Omental fat pad (tissue), 4 donors: ENCODE data around the gene RIPOR3. TPM values are rescaled to one million over a fixed set of nuclear protein-coding genes. Genes with fewer than 3 reads are reported as not detected.

ENCODE experiments used
- ATAC-seq: fragments of 150-250 bp; one replicate; pipeline ENCODE4 v1.9.1; 2016; ENCODE audit warnings: mild to moderate bottlenecking, moderate library complexity; ENCODE audit not compliant: low FRiP score
- DNase-seq: peaks from one replicate; pipeline ENCODE4 v3.0.0-alpha.2; 2019; ENCODE audit warnings: low spot score
- total RNA-seq, 4 donors: library from RNA; depleted of rRNA; stranded (reverse); fragments of >200 nt; gene quantifications; one replicate each; pipeline ENCODE4 v1.1.0, GENCODE V29; 2016
- TF ChIP-seq, protein P1 (sequence below), 3 donors: fragments of 450-650 bp; IDR thresholded peaks; one replicate each; pipeline ENCODE4 v1.5.1; 2016 to 2017; ENCODE audit warnings: antibody characterized with exemption in 3 of 3, mild to moderate bottlenecking in 3 of 3, moderate library complexity in 2 of 3

The RIPOR3 gene
- total RNA-seq, 4 donors from 2014 or later: 7.8 to 81.8 (median 16.6) TPM

- TF ChIP-seq, protein P1, sequence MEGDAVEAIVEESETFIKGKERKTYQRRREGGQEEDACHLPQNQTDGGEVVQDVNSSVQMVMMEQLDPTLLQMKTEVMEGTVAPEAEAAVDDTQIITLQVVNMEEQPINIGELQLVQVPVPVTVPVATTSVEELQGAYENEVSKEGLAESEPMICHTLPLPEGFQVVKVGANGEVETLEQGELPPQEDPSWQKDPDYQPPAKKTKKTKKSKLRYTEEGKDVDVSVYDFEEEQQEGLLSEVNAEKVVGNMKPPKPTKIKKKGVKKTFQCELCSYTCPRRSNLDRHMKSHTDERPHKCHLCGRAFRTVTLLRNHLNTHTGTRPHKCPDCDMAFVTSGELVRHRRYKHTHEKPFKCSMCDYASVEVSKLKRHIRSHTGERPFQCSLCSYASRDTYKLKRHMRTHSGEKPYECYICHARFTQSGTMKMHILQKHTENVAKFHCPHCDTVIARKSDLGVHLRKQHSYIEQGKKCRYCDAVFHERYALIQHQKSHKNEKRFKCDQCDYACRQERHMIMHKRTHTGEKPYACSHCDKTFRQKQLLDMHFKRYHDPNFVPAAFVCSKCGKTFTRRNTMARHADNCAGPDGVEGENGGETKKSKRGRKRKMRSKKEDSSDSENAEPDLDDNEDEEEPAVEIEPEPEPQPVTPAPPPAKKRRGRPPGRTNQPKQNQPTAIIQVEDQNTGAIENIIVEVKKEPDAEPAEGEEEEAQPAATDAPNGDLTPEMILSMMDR (IDR thresholded peaks at IDR 0.05): no peak
- no peak for DNase-seq
These were observed 35.8 kb upstream of the RIPOR3 start for GRCh38 chr20:50726955-50727791.

GRCh38 chr20:50725724-50726005, 34.3 kb upstream of the RIPOR3 start:
- TF ChIP-seq, protein P1 (IDR thresholded peaks at IDR 0.05): no peak
- ATAC-seq: no peak
- no peak for DNase-seq

More at GRCh38 chr20:50726955-50727791, 35.8 kb upstream of the RIPOR3 start:
- no peak for ATAC-seq

DNA sequence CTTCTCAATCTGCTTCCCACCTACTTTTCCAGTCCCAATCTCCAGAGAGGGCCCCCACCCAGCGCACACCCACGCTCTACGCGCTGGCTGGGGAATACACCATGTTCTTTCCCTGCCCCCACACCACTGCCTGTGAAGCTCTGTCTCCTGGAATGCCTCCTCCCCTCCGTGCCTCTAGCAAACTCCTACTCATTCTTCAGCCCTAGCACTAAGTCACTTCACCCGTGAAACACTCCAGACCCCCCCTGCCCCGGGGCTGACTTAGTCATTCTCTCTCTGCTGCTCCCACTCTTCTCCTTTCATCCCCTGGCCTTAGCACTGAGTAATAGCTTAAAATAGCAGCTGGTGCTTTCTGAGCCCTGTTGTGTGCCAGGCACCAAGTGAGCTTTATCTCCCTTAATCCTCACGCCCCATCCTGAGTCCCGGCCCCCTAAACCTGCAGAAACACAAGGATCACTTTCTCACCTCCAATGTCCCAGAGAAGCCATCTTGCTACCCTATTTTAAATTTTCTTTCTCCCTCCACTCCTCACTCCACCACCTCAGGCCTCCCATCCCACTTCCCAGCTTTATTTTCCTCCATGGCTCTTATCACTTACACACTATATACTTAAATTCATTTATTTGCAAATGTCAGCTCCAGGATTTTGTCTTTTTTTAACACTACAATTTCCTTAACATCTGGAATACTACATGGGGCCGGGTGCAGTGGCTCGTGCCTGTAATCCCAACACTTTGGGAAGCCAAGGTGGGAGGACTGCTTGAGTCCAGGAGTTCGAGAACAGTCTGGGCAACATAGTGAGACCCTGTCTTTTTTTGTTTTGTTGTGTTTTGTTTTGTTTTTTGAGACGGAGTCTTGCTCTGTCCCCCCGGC, 33.7 kb upstream of the RIPOR3 start:
- ATAC-seq (peak; percentile 92), DNase-seq (peak; percentile 86)
- TF ChIP-seq, protein P1 (IDR thresholded peaks at IDR 0.05): no peak

- no peak for DNase-seq
- ATAC-seq: no peak
- TF ChIP-seq, protein P1 (IDR thresholded peaks at IDR 0.05): no peak
These were observed 32.9 kb upstream of the RIPOR3 start for GRCh38 chr20:50724112-50724725.

DNA sequence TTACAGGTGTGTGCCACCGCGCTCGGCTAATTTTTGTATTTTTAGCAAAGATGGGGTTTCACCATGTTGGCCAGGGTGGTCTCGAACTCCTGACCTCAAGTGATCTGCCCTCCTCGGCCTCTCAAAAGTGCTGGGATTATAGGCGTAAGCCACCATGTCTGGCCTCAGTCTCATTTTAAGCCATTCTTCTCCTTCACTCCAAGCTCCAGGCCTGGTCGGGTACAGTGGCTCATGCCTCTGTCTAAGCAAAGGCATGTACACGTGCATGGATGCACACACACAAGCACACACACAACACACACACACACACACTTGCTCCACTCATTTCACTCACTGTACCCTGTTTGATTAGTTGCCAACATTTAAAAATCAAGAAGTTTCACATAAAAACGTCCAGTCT, 32.3 kb upstream of the RIPOR3 start:
- TF ChIP-seq, protein P1 (IDR thresholded peaks at IDR 0.05): no peak
- DNase-seq (no peak), ATAC-seq (no peak)

DNA sequence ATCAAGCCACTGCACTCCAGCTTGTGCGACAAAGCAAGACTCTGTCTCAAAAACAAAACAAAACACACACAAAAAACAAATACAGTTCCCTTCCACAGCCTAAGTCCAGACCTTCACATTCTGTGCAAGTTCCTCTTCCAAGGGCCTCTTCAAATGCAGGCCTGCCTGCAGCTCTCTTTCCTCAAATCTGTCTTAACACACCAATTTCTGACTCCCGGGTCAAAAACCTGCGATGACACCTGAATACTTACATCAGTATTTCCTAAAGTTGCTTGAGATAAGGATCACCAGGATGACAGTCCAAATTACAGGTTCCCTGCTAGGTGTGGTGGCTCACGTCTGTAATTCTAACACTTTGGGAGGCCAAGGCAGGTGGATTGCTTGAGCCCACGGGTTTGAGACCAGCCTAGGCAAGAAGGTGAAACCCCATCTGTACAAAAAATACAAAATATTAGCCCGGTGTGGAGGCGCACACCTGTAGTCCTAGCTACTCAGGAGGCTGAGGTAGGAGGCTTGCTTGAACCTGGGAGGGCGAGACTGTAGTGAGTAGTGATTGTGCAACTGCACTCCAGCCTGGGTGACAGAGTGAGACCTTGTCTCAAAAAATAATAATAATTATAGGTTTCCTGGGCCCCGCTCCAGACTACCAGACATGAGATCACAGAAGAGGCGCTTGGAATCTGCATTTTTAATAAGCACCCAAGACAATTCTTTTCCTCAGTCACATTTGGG, 31.2 kb upstream of the RIPOR3 start:
- ATAC-seq (no peak), DNase-seq (no peak)
- TF ChIP-seq, protein P1 (IDR thresholded peaks at IDR 0.05): no peak
